Endothelial cell (in vitro differentiated cells): ENCODE measurements around the gene TRPV4. TPM values are rescaled to one million over a fixed set of nuclear protein-coding genes. Genes with fewer than 3 reads are reported as not detected.

Source experiments
- DNase-seq: peaks from one replicate; pipeline ENCODE4 v3.0.0; 2021; ENCODE audit warnings: low spot score
- H3K27ac Mint-ChIP-seq: one replicate; pipeline ENCODE4 v1.8.0; 2021; ENCODE audit warnings: mixed read lengths, inconsistent platforms; ENCODE audit not compliant: unreplicated experiment
- H3K27me3 Mint-ChIP-seq: one replicate; pipeline ENCODE4 v1.8.0; 2021; ENCODE audit warnings: mild to moderate bottlenecking, moderate library complexity, mixed read lengths, inconsistent platforms; ENCODE audit not compliant: unreplicated experiment
- H3K36me3 Mint-ChIP-seq: one replicate; pipeline ENCODE4 v1.8.0; 2021; ENCODE audit warnings: mild to moderate bottlenecking, low read depth, mixed read lengths, inconsistent platforms; ENCODE audit not compliant: unreplicated experiment
- H3K4me1 Mint-ChIP-seq: one replicate; pipeline ENCODE4 v1.8.0; 2021; ENCODE audit warnings: mild to moderate bottlenecking, mixed read lengths, inconsistent platforms; ENCODE audit not compliant: unreplicated experiment
- H3K4me3 Mint-ChIP-seq: one replicate; pipeline ENCODE4 v1.8.0; 2021; ENCODE audit warnings: mild to moderate bottlenecking, mixed read lengths, inconsistent platforms; ENCODE audit not compliant: unreplicated experiment
- H3K9me3 Mint-ChIP-seq: one replicate; pipeline ENCODE4 v1.8.0; 2021; ENCODE audit warnings: mixed read lengths, inconsistent platforms; ENCODE audit not compliant: unreplicated experiment
- total RNA-seq: library from RNA; stranded (reverse); fragmentation: NEBNext Ultra II Directional; extraction: Animal tissue kit (Norgen Biotek cat#: 25700); gene quantifications from one replicate; pipeline ENCODE4 v1.2.1, GENCODE V29; 2021; ENCODE audit not compliant: unreplicated experiment
- TF ChIP-seq, protein P1 (sequence below): fragments of 200-600 bp; sonication (generic); IDR thresholded peaks from one replicate; pipeline ENCODE4 v1.5.0; 2021; ENCODE audit warnings: antibody characterized with exemption; ENCODE audit not compliant: unreplicated experiment

The TRPV4 gene
- total RNA-seq, 1 donor from 2014 or later = 7.0 TPM

DNA sequence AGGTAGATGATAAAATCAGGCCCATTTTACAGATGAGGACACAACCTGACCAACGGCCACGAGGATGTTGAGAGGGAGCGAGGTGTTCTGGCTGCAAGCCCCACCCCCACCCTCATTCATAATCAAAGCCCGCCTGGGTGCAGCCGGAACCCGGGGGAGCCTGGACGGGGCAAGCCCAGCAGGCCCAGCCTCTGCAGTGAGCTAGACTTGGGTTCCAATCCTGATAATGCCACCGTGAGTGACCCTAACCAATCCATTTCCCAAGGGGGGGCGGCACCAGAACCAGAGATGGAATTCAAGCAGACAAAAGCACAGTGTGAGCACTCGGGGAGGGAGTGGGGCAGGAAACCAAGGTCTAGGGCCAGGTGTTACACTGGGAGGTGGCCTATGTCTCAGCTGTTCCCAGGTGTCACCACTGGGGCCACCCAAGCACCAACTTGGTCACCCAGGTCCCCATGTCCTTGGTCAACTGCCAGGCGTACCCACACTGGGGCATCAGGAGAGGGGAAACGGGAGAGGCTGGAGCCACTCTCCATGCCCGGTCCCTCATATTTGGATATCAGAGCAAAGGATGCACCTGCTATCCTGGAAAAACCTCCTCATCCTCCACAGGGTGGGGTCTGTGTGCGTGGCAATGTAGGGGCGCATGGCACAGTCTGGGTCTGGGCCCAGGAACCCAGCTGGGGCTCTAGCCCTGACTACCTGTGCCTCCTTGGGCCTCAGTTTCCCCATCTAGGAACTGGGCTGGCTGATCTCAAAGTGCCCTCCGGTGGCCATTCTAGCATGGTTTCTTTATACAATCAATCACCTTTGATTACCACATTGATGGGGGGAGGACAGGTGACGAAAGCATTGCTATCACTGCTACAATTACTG, 61.2 kb downstream of the TRPV4 start:
- no peak for DNase-seq

DNA sequence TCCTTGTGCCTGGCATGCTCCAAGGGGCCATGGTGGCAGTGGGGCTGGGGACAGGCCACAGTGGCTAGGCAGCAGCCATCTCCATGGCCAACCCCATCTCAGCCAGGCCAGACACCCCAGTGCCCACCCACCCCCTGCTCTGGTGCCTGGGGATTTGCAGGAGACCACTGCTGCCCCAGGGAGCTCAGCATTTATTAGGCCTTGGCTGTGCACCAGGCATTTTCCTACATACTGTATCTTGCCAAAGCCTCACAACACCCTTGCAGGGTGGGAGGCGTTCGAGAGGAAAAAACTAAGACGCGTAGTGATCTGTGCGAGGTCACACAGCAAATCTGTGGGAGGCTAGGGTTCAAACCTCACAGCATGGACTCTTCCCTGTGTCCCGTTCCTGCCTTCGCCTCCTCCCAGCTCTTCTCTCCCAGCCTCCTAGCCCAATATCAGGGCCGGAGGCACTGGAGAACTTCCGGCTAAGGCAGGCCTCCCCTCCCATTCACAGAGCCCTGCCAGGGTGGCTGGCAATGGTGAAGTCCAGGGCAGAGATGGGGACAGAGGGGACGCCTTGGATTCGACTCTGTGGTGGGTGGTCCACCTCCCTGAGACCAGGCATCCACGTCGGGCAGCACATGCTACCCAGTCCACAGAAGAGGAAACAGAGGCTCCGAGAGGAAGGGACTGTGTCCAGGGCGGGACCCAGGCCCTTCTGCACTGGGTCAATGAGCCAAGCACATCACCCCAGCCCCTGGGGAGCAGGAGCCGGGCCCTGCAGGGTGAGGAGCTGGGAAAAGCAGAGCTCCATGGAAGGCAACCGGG, 62.1 kb downstream of the TRPV4 start:
- Mint-ChIP-seq H3K36me3 (no peaks in the 10 kb centered on the region), H3K27ac (no peak overlapping the region), H3K4me3 (no peak overlapping the region), H3K4me1 (peaks cover 14% of the 10 kb centered on the region), H3K27me3 (peaks cover 6% of the 10 kb centered on the region), H3K9me3 (no peaks in the 10 kb centered on the region)
- TF ChIP-seq, protein P1, sequence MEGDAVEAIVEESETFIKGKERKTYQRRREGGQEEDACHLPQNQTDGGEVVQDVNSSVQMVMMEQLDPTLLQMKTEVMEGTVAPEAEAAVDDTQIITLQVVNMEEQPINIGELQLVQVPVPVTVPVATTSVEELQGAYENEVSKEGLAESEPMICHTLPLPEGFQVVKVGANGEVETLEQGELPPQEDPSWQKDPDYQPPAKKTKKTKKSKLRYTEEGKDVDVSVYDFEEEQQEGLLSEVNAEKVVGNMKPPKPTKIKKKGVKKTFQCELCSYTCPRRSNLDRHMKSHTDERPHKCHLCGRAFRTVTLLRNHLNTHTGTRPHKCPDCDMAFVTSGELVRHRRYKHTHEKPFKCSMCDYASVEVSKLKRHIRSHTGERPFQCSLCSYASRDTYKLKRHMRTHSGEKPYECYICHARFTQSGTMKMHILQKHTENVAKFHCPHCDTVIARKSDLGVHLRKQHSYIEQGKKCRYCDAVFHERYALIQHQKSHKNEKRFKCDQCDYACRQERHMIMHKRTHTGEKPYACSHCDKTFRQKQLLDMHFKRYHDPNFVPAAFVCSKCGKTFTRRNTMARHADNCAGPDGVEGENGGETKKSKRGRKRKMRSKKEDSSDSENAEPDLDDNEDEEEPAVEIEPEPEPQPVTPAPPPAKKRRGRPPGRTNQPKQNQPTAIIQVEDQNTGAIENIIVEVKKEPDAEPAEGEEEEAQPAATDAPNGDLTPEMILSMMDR = no peak
- no peak for DNase-seq

More for the DNA sequence above, 61.2 kb downstream of the TRPV4 start:
- no peaks in the 10 kb centered on the region for H3K36me3 Mint-ChIP-seq
- TF ChIP-seq, protein P1 = no peak
- H3K4me3 Mint-ChIP-seq = no peak overlapping the region
- H3K9me3 Mint-ChIP-seq = no peaks in the 10 kb centered on the region
- H3K27ac Mint-ChIP-seq = no peak overlapping the region
- peaks cover 14% of the 10 kb centered on the region for H3K4me1 Mint-ChIP-seq
- H3K27me3 Mint-ChIP-seq = peaks cover 9% of the 10 kb centered on the region

DNA sequence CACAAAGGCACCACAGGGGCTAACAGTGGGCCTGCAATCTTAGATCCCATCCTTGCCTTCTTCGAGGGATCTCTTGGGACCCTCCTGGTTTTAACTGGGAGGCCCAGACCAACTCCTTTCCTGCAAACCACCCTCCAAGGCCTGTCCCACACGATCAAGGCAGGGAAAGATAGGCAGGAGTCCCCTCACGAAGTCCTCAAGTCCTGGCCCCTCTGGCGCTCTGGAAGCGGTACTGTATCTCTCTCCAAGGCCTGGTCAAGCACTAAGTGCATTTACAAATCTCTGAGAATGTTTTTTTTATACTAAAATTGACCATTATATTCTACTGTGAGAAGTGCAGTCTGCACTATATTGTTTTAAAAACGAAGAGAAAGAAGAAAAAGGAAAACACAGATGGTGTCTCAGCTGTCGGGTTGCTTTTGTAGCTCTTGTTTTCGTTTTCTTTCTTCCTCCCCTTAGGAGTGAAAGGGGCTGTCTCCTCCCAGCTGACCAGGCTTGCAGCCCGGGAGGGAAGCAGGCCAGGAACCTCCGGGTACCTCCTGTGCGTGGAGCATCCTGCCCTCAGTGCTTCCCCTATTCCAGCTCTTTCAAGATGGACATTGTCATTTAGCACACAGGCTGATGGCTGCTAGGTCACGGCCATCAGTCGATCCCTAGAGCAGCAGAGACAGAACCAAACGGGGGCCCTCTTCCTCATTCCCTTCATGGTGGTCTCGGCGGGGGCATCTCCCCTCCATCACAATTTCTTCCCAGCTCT, 62.9 kb downstream of the TRPV4 start:
- H3K36me3 Mint-ChIP-seq = peaks cover 2% of the 10 kb centered on the region
- TF ChIP-seq, protein P1 = no peak
- no peaks in the 10 kb centered on the region for H3K9me3 Mint-ChIP-seq
- H3K27ac Mint-ChIP-seq = no peak overlapping the region
- DNase-seq = no peak
- peaks cover 14% of the 10 kb centered on the region for H3K4me1 Mint-ChIP-seq
- no peak overlapping the region for H3K4me3 Mint-ChIP-seq
- peaks cover 9% of the 10 kb centered on the region for H3K27me3 Mint-ChIP-seq

DNA sequence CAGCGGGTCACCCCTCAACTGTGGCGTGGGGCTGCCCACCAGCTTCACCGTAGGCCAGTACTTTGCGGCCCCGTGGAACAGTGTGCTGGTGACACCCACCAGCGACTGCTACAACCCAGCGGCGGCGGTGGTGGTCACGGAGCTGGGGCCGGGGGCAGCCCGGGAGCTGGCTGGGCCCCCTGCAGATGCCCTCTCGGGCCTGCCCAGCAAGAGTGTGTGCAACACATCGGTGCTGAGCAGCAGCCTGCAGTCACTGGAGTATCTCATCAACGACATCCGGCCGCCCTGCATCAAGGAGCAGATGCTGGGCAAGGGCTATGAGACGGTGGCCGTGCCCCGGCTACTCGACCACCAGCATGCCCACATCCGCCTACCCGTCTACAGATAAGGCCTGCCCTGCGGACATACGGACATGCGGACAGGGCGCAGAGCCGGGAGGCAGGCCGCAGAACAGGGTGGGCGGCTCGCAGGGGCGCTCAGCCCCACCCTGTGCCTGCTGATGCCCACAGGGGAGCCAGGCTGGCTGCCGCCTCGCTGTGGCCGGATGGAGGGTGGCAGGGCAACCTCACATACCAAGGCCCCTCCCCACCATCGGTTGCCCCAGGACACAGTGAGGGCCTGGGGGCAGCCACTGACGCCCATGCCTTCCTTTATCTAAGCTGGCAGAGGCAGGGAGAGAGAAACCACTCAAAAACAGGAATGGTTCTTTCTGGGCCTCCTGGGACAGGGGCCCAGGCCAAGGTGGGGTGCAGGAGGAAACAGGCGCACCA, 64.1 kb downstream of the TRPV4 start:
- H3K4me3 Mint-ChIP-seq = no peak overlapping the region
- TF ChIP-seq, protein P1 = no peak
- peaks cover 5% of the 10 kb centered on the region for H3K36me3 Mint-ChIP-seq
- H3K27ac Mint-ChIP-seq = no peak overlapping the region
- DNase-seq = no peak
- no peaks in the 10 kb centered on the region for H3K9me3 Mint-ChIP-seq
- peaks cover 9% of the 10 kb centered on the region for H3K27me3 Mint-ChIP-seq
- peaks cover 12% of the 10 kb centered on the region for H3K4me1 Mint-ChIP-seq
